Stimulated activated CD4-positive, alpha-beta T cell treated with anti-CD3 and anti-CD28 coated beads, Interleukin-1b, Interleukin-23, amount 100 ng/mL, for 1 hour (primary cell): ENCODE measurements around the gene B9D2.

ENCODE experiments used
- DNase-seq, 2 donors: peaks; one replicate each; pipeline ENCODE4 v3.0.0-alpha.2; 2020; ENCODE audit warnings: low read depth in 2 of 2

B9D2 gene

GRCh38 chr19:41327576-41328156, 36.3 kb downstream of the B9D2 start:
- DNase-seq = peak; percentile 64 to 67

GRCh38 chr19:41327076-41327575, 36.8 kb downstream of the B9D2 start:
- no peak for DNase-seq

- DNase-seq = no peak
These were observed 37.8 kb downstream of the B9D2 start for GRCh38 chr19:41325947-41326706.

GRCh38 chr19:41325640-41325946, 38.4 kb downstream of the B9D2 start:
- DNase-seq = no peak

GRCh38 chr19:41324921-41325639, 38.9 kb downstream of the B9D2 start:
- no peak for DNase-seq

- no peak for DNase-seq
These were observed 39.7 kb downstream of the B9D2 start for GRCh38 chr19:41324231-41324702.

GRCh38 chr19:41323430-41324125, 40.4 kb downstream of the B9D2 start:
- no peak for DNase-seq

DNA sequence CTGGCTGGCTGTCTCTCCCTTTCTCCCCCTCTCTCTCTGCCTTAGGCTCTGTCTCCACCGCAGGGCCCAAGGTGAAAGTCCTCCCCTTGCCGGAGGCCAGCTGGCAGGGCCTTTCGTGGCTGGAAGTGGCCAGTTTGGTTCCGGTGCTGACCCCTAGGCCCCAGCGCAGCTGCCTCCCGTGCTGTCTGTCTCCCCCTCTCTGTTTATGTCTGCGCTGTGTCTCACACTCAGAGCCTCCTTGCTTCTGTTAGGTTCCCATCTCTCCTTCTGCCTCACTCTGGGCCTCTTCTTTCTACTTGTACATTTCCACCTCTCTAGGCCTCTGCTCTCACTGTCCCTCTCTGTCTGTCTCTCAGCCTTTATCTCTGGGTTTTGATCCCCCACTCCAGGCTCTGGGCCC, 40.9 kb downstream of the B9D2 start:
- DNase-seq = no peak

DNA sequence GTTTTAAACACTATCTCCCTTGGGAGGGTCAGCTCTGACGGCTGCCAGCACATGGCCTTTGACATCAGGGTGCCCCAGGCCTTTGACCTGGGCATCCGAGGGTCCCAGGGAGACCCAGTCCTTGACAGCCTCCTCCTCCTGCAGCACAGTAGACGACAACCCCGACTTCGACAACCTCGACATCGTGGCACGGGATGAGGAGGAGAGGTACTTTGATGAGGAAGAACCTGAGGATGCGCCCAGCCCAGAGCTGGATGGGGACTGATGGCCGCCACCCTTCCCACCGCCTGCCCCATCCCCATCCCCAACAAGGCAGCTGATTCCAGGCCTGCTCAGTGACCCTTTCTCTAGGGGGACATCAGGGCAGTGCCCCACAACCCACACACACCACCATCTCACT, 41.5 kb downstream of the B9D2 start:
- no peak for DNase-seq

DNA sequence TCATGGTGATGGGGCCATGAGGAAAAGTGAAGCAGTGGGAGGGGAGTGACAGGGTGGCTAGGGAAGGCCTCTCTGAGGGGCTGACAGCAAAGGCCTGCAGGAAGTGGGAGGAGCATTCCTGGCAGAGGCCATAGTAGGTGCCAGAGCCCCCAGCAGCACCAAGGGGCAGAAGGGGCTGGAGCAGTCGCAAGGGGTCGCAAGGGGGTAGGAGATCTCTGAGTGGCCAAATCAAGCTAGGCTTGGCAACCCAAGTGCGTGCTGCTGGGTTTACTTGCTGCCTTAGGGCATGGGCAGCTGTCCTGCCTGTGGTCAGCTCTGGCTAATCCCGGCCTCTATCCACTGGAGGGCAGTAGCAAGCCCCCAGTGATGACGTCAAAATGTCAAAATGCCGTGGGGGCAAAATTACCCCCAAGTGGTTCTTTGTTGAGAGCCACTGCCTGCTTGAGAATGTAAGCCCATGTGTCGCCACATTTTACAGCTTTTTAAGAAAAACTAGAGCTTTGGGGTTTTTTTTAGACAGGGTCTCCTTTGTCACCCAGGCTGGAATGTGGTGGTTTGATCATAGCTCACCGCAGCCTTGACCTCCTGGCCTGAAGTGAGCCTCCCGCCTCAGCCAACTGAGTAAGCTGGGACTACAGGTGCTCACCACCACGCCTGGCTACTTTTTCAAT, 42.2 kb downstream of the B9D2 start:
- DNase-seq = no peak

DNA sequence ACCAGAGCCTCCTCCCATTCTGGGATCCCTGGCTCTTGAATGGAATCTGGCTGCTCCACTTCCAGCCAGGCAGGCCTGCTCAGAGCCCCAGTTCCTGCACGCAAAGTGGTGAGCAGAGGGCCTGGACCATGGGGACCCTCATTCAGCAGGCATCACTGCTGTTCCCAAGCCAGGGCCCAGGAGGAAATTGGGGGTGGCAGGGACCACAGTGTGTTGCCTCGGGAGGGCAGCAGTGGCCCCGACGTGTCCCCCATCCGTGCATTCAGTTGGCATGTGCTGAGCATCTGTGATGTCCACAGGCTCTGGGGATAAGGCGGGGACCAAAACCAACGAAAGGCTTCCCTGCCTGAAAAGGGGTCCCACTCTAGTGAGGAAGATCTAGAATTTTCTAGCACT, 42.7 kb downstream of the B9D2 start:
- DNase-seq = no peak

GRCh38 chr19:41320568-41320967, 43.4 kb downstream of the B9D2 start:
- no peak for DNase-seq

DNA sequence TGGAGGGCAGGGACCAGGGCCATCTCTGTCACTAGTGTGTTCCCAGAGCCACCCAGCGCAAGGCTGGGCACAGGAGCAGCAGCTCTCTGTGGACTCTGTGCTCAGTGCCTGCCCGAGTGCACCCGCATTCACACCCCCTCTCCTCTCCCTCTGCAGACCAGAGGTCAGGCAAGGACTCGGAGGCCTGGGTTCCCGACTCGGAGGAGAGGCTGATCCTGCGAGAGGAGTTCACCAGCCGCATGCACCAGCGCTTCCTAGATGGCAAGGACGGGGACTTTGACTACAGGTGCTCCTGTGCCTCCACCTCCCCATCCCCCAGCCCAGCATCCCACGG, 43.8 kb downstream of the B9D2 start:
- DNase-seq = no peak

- no peak for DNase-seq
These were observed 44.3 kb downstream of the B9D2 start for GRCh38 chr19:41319500-41320184.

DNA sequence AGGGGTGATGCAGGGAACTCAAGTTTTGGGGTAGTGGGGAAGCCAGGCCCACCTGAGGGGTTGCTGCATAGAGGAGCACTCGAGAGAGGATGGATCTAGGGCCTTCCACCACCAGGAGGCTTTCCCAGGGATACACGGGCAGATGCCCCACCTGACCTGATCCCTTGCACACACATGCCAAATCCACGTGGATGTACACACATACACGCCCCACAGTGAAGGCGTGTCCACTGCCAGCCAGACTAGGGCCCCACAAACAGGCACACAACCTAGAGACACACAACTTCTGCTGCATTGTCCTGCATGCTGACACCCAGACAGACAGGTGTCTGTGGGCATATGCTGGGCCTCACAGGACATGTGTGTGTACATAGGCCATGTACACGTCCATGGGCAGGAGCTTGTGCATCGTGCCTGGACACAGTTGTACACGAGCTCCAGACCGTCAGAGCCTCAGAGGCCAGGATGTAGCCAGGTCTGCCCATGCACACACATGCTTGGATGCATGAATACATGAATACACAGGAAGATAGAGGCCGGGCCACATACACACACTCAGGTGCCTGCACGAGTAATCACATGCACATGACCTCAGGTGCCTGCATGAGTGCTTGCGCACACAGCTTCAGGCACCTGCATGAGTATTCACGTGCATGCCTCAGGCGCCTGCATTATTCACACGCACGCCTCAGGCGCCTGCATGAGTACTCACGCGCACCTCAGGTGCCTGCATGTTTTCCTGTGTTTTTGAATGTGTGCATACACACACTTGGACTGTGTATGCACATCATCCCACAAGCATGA, 45.1 kb downstream of the B9D2 start:
- no peak for DNase-seq

DNA sequence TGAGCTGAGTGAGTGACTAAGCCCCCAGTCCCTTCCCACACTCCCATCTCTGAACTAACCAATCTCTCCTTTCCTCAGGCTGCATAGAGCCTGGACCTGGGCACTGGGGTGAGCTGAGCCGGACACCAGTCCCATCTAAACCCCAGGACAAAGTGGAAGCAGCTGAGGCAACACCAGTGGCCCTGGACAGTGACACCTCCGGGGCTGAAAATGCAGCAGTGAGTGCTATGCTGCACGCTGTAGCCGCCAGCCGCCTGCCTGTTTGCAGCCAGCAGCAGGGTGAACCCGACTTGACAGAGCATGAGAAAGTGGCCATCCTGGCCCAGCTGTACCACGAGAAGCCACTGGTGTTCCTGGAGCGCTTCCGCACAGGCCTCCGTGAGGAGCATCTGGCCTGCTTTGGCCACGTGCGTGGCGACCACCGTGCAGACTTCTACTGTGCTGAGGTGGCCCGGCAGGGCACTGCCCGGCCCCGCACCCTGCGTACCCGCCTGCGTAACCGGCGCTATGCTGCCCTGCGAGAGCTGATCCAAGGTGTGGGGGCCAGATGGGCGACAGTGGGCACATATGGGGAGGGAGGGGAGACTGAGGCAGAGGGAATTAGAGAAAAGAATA, 47.5 kb downstream of the B9D2 start:
- no peak for DNase-seq

- DNase-seq = no peak
These were observed 52.3 kb downstream of the B9D2 start for GRCh38 chr19:41311613-41312012.

DNA sequence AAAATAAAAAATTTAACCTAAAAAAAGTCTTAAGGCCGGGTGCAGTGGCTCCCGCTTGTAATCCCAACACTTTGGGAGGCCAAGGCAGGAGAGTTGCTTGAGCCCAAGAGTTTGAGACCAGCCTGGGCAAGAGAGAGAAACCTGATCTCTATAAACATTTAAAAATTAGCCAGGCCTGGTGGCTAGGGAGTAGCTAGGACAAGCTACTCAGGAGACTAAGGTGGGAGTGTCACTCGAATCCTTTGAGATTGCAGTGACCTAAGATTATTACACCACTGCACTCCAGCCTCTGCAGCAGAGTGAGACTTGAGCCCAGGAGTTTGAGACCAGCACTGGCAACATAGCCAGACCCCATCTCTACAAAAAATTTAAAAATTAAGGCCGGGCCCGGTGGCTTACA, 52.9 kb downstream of the B9D2 start:
- no peak for DNase-seq

GRCh38 chr19:41310033-41310831, 53.7 kb downstream of the B9D2 start, which contains the start of gene CCDC97:
Gene CCDC97 (plus strand): TSS chr19:41310172. CDS start chr19:41310311, 139 bp downstream.
- DNase-seq = peak; percentile 72 to 80
